Kidney tubule cell (primary cell): ENCODE measurements around the gene ATXN7L1.
"Not testable (repeated sequence)": the region's sequence is repeated elsewhere in the genome, so short reads cannot be mapped to it uniquely, and the experiment has no call there.

Source experiments
- DNase-seq: peaks from one replicate; pipeline ENCODE4 v3.0.0-alpha.2; 2018; ENCODE audit warnings: low spot score

ATXN7L1 gene

DNA sequence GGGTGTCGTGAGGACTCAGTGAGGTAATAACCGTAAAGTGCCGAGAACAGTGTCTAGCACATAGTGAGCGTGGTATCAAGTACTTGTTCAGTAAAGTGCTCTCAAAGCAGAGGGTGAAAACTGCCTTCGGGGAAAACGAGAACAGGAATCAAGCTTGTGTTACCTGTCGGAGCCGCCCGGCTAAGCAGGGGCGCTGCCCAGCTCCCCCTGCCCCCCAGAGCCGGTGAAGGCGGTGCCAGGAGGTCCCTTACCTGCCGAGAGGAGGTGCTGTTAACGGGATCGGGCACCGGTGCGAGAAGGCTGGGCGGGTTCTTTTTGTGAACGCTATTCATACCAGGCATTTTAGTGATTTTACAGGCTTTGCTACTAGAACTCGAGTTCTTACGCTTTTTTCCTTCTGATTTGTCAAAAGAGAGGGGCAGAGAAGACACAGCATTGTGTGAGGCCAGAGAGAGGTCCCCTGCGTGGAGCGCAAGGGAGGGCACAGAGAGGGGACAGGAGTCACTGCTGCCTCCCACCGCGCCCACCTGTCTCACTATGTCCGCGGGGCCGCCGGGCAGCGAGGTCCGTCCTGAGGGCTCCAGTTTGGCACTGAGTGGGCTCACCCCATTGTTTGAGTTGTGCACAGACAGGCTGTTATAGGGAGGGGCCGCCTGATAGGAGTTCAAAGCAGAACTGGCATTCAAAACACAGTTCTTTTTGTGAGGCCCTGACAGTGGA, 262.6 kb downstream of the ATXN7L1 start:
- no peak for DNase-seq

DNA sequence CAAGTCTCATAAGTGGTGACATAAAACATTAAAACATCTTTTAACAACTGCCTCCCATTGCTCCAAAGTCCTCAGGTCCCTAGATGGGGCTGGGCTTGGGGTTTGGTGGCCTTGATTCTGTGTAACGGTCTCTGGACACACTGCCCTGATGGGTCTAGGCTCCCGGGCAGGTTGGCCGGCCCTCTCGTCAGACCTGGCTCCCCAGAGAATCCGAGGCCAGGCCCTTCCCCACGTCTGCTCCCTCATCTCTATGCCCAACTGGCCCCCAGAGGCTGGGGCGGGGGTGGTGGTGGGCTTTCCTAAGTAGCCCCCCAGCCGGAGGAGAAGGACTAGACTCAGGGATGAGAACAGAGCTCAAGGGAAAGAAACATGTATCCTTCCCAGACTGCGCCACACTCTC, 263.6 kb downstream of the ATXN7L1 start:
- no peak for DNase-seq

DNA sequence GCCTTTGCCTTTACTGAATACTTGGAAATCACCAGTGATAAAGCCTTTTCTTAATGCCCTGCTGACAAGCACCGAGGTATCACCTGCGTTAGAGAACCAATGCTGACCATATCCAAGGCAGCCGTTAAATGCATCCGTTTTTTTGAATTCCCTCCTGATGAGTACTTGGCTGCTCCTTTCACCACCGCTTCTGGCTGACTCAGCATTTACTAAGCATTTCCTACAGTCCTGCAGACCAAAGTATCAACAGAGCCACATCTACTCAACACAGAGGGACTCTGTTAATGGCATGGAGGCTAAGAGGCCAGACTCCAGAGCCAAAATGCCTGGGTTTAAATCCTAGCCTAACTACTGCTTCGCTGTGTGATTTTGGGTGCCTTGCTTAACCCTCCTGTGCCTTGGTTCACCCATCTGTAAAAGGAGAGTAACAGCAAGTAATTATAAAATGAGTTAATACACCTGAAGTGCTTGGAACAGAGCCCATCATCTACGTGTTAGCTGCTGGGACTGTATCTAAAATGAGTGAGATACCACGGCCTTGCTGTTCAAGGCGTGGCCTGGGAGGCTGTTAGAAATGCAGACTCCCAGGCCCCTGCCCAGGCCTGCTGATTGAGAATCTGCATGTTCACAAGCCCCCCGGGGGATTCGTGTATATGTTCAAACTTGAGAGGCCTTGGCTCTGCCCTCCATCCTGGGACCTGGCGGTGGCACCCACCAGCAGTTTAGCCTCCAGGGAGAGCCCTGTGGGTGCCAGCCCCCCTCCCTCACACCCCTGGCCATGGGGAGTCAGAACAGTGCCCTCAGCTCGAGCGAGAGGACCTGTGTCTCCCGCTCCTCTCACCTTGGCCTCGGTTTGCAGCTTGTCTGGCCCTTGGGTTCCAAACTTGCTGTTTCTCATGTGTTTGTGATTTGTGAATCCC, 264.3 kb downstream of the ATXN7L1 start:
- peak; percentile 26 for DNase-seq

DNA sequence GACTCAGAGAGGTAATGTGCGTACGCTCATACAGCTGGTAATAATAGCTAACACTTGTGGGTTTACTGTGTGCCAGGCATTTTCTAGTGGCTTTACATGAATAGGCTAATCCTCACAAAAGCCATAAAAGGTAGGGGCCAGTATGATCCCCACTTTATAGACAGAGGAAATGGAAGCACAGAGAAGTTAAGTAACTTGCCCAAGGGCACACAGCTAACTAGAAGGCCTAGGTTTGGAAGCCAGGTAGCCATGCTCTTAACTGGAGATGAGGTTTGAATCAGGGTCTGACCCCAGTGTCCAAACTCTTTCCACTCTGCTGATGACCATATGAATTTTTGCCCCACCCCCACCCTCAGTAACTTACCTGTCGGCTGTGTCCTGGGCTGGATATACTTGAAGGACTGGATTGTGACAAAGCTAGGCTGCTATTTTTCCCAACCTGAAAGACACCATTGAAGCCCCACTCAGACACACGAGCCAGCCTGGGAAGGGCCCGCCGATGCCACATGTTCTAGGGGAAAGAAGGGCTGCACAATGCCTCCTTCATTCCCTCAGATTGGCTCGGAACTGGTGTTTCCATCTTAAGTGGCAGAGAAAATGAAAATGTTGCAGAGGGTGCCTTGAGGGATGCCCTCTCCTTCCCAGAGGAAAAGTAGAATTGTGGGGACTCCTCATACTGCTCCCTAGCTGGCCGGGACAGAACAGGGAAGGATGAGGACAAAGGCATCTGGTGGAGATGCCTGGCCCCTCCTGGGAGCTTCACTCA, 266.1 kb downstream of the ATXN7L1 start:
- no peak for DNase-seq

DNA sequence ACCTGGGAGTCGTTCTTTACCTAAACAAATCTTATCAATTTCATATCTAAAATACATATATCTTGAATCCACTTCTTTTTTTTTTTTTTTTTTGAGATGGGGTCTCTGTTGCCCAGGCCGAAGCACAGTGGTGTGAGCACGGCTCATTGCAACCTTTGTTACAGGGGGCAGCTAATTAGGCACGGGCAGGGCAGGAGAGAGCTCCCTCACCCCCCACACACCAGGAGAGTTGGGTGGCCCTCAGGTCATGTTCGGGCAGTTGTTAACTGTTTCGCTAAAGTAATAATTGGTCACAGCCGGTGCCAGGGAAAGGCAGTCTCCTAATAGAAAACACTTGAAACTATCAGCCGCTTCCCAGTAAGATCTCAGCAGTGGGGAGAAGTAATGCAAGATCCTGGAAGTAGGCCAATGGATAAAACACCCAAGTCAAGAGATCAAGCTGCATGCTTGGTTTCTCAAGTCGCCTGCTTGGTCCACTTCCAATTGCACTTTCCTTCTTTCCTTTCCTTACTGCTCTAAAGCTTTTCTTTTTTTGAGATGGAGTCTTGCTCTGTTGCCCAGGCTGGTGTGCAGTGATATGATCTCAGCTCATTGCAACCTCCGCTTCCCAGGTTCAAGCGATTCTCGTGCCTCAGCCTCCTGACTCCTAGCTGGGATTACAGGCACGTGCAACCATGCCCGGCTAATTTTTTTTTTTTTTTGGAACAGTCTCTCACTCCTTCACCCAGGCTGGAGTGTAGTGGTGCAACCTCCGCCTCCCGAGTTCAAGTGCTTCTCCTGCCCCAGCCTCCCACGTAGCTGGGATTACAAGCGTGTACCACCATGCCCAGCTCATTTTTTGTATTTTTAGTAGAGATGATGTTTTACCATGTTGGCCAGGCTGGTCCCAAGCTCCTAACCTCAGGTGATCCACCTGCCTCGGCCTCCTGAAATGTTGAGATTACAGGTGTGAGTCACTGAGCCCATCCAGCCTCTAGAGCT, 273.8 kb downstream of the ATXN7L1 start:
- DNase-seq, result no peak

DNA sequence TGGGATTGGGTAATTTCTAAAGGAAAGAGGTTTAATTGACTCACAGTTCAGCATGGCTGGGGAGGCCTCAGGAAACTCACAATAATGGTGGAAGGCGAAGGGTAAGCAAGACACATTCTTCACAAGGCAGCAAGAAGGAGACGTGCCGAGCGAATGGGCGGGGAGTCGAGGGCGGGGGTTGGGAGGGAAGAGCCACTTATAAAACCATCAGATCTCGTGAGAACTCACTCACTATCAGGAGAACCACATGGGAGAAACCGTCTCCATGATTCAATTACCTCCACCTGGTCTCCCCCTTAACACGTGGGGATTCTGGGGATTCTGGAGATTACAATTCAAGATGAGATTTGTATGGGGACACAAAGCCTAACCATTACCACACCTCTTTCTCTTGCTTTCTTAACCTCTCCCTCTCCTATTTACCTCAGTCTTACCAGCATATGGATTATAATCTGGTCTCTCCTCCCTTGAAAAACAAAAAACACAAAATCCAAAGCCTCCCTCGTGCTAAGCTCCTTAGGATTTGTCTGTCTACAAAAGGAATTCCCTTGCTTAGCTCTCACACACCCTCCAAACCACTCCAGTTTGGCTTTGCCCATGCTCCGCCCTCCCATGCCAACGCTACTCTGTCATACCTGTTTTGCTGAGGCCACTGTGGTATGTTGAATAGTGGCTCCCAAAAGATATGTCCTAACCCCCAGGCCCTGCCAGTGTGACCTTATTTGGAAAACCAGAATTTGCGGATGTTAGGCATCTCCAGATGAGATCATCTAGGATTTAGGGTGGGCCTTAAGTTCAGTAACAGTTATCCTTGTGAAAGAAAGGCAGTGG, 275.5 kb downstream of the ATXN7L1 start:
- peak; percentile 7 for DNase-seq

DNA sequence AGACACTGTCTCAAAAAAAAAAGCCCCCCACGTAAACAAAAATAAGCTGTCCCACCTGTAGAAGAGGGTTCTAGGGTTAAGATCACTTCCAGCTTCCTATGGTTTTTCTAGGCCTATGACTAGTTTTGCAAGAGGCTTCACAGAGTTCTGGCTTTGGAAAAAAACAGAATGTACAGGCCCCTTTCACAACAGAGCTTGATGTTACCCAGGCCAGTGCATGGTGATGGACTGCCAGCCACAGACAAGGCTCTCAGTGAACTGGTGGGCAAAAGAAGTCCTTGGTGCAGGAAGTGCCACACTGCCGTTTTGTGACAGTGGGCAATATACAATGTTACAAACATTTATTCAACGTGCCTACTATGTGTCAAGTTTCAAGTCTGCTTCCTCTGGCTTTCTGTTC, 276.8 kb downstream of the ATXN7L1 start:
- no peak for DNase-seq

DNA sequence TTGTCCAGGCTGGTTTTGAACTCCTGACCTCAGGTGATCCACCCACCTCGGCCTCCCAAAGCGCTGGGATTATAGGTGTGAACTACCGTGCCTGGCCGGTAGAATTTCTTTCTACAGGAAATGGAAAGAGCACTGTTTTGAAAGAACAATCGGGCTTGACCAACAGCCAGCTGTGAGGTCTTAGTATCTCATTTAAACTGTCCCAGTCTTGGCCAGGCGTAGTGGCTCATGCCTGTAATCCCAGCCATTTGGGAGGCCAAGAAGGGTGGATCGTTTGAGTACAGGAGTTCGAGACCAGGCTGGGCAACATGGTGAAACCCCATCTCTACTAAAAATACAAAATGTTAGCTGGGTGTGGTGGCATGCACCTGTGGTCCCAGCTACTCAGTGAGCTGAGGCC, 277.3 kb downstream of the ATXN7L1 start:
- not testable (repeated sequence) for DNase-seq

DNA sequence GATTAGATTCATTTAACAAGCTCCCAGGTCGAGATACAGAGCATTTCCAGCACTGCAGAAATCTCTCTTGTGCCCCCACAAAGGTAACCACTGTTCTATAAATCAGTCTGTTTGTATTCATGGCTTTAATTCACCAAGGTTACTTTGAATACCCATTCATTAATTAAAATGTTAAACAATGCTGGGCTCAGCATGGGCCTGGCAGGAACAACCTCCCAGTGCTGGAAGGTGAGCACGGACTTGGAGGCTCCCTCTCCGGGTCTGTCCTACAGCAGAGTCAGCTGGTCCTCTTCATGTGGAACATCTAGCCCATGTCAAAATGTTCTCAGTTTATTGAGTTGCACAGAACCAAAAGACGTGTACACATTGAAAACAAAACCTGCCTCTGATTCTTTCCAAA, 279.5 kb downstream of the ATXN7L1 start:
- no peak for DNase-seq

DNA sequence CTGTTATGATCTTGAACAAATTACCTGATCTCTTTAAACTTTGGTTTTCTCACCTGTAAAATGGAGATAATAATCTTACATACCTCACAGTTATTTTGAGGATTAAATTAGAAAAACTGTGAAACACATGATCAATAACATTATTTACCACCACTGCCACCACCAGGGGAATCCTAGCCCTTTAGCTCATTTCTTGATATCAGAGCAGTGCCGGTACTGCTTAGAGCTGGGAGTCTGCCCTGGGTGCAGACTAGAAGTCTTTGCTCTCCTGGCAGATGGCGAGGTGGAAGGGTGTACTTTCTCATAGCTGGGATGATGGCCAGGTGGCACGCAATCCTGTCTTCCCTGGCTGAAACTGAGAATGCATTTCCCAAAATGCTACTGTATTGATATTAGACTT, 282.4 kb downstream of the ATXN7L1 start:
- no peak for DNase-seq

DNA sequence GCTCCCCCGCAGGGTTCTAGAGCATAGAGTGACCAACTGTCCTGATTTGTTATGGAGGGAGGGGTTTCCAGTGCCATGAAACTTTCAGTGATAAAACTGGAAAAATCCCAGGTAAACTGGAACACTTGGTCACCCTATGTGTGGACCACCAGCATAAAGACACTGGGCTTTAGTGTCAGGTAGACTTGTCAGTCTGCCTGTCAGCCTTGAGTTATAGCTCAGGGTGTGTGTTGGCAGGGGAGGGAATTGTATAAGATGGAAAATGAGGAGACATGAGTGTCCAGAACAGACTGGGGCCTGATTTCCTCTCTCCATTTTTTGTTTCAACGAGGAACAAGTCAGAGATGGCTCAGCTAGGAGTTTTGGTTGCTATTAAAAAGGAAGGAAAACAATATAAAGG, 284.9 kb downstream of the ATXN7L1 start:
- DNase-seq, result no peak

DNA sequence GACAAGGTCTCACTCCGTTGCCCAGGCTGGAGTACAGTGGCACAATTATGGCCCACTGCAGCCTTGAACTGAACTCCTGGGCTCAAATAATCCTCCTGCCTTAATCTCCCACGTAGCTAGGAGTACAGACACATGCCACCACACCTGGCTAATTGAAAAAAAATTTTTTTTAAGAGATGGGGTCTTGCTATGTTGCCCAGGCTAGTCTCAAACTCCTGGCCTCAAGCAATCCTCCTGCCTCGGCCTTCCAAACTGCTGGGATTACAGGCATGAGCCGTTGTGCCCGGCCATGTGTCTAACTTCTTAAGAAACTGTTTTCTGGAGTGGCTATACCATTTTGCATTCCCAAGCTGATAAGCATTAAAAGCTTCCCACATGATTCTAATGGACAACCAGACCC, 285.6 kb downstream of the ATXN7L1 start:
- no peak for DNase-seq

DNA sequence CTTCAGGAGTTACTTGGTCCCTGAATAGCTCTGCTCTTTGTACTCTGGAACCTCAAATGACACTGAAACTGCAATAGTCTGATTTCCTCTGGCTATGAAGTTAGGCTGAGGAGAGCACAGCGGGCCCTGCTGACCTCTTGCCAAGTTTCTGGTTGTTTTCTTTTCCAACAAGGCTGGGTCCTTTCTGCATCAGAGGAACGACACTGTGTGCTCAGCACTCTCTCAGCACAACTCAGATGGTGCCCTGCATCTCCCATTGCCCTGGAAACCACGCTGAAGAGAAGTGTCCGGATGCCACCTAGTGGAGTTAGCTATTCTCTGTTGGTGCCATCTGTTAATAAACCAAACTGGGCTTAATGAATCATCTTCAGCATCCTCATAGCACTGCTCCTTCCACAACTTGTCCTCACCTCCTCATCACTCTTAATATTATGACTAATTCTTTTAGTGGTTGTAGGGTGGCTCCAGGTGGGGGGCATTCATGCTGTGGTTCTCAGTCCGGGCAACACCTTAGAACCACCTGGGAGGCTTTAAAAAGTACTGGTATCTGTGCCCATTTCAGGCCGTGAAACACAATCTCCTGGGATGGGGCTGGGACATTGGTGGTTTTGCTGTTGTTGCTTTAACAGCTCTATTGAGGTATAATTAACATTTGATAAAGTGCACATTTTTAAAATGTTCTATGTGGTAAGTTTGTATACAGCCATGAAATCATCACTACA, 286.9 kb downstream of the ATXN7L1 start:
- peak; percentile 87 for DNase-seq

DNA sequence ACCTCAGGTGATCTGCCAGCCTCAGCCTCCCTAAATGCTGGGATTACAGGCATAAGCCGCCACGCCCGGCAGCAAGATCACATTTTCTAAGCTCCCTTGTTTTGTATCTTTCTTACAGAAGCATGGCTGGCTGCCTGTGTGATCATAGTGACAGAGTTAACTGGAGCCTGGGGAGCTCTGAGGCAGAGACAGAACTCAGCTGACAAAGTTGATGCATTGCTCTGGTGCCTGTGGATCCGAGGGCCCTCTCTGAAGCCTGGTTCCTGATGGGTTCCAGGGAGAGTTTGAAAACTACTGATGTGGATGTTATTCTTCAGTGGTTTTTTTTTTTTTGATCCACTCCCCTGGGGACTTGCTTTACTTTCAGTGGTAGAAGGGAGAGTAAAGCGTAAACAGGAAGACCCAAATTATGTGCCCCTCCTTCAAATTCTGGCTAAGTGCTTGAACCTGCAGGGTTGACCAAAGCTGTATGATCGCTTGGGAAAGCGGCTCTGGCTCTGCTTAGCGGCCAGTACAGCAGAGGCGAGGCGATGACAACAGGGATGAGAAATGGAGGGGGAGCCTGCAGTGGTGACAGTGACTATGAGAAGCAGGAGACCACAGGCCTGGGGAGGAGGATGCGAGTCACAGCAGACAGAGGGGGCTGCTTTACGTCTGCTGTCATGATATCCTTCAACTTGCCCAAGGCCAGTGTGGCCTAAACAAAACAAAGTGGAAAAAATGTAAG, 288.3 kb downstream of the ATXN7L1 start:
- DNase-seq, result peak; percentile 3

DNA sequence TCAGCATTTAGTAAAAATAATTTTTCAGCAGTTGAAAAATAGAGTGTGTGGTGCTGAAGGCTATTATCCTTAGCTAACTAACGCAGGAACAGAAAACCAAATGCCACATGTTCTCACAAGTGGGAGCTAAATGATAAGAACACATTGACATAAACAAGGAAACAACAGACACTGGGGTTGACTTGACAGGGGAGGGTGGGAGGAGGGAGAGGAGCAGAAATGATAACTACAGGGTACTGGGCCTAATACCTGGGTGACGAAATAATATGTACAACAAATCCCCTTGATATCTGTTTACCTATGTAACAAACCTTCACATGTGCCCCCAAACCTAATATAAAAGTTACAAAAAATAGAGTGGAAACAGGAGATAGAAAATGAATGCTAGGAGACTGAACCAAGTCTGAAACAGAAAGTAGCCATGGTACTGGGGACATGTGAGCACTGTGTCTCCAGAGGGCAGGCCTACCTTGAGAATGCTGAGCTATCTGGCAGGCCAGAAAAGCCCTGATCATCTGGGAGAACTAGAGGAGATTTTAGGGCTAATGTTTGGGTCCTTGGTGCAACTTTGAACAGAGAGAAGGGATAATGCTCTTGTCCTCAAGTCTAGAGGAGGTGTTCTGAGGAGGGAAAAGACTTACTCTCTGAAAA, 290.4 kb downstream of the ATXN7L1 start:
- DNase-seq, result no peak

DNA sequence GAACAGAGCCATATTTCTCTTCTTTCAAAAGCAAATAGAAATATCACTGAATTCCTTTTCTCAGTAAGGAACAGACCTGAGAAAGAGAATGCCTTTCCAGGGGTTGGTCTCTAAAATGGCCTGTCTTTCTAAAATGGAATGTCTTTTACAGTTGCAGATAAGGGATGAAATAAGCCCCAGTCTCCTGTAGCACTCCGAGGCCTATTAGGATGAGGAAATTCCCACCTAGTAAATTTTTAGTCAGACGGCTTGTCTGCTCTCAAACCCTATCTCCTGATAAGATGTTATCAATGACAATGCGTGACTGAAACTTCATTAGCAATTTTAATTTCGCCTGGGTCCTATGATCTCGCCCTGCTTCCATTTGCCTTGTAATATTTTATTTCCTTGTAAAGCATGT, 292.2 kb downstream of the ATXN7L1 start:
- no peak for DNase-seq

DNA sequence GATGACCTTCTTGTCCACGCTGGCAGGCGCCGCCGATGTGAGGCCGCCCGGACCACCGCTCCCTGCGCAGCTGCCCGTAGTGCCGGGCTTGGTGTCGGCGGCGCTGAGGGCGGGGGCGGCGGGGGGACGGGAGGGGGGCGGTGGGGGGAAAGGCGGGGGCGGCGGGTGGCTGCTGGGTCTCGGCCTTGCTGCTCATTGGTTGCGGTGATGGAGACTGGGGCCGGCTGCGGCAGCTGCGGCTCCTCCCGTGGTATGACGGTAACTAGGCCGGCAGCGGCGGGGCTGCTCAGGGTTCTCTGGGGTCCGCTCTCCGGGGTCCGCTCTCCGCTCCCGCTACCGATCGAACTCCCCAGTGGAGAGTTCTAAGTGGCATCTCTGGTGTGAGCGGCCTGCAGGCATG, 293.3 kb downstream of the ATXN7L1 start:
- DNase-seq, result no peak

DNA sequence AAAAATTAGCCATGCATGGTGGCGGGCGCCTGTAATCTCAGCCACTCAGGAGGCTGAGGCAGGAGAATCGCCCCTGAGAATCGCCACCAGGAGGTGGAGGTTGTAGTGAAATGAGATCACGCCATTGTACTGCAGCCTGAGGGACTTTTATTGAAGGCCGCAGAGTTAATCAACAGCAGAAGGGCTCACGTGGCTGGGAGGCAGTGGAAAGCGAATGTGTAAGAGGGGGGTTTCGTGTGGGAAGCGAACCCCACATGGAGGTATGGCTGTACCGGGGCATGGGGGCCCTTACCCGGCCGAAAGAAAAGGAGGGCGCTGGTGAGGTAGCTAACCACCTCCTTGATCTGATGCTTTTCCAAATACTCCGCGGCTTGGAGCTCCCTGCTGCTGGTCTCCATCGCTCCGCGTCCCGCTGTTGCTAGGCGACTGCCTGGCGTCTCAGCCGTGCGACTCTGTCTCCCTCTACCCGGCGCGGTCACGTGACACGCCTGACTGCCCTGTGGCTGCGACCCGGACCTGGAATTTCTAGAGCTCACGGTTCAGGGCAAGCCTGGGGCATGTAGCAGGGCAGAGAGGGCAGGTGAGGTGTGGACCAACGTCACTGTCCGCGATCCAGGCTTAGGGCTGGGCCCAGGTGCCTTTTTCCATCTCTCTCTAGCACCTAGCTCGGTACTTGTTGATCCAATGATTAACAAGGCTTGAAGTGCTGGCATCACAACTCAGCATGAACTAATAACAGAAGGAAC, 295.2 kb downstream of the ATXN7L1 start, which contains the start of gene EFCAB10:
Gene EFCAB10, minus strand, starts transcription at position 428 of the 746 bp plus-strand sequence. Its CDS starts 30 bp downstream, at position 398.
- peak; percentile 91 for DNase-seq
